ENCODE measurements around the gene FAM177A1. TPM values are rescaled to one million over a fixed set of nuclear protein-coding genes. Genes with fewer than 3 reads are reported as not detected.

Gene FAM177A1
- total RNA-seq, 1 donor from 2014 or later = 35.1 TPM

DNA sequence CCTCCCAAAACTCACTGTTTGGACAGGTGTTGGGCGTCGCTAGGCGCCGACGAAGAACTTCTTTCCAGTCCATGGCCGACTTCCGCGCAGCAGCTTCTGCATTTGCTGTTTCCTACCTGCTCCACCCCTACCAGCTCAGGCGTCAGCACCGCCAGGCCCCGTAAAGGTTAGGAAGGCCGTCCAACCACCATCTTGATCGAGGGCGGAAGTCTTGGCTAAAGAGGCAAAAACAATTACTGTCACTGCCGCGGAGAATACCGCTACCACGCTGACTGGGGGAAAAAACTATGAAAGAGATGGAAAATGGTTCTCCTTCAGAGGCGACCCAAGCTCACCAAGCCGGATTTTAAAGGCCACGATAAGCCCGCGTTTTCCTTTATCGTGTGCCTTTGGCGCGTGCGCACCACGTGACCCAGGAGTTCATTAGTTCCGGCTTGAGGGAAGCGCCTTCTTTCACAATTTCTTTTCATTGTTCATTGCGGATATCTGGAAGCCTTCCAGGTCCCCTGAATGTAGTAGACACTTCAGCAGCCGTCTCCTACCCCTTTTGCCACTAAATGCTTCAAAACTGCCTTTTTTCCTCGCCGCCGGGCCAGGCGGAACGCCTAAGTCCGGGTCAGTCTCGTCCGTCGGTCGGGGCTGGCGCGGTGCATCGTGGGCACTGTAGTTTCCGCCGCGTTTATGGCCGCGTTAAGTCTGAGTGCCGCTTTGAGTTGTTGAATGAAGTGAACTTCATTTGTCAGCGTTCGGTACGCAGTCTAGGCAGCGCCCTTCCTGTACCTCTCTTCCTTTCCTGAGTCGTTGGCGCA lies 76.0 kb downstream of the FAM177A1 start, which contains the start of the genes PPP2R3C and PRORP:
TSS of gene PPP2R3C (minus strand) at position 104 of the 809 bp plus-strand sequence. CDS start at position 73, 31 bp downstream.
TSS of gene PRORP (plus strand) at position 666 of the 809 bp plus-strand sequence. CDS start 694 bp downstream, outside the sequence.
- intact Hi-C loops (cut with DNase I) = loop anchor here (1.0 to 5.0 kb wide), 6 partner anchors 76 to 410 kb away; partner anchors contain the start of genes CFL2, FAM177A1, PSMA6 and SRP54
- H3K27me3 ChIP-seq = no peaks in the 10 kb centered on the region
- H3K4me1 ChIP-seq = peaks cover 3 to 18% of the 10 kb centered on the region in 2 donors
- peak within 1 kb of the TSS; percentile 83 to 92 for H3K4me3 ChIP-seq
- H3K36me3 ChIP-seq = peaks cover 0 to 4% of the 10 kb centered on the region in 2 donors
- DNase-seq (ENCODE audit: low spot score in 2 of 2) = peak; percentile 74 to 94
- peak within 1 kb of the TSS; percentile 91 to 98 for H3K27ac ChIP-seq
- TF ChIP-seq, protein P1, sequence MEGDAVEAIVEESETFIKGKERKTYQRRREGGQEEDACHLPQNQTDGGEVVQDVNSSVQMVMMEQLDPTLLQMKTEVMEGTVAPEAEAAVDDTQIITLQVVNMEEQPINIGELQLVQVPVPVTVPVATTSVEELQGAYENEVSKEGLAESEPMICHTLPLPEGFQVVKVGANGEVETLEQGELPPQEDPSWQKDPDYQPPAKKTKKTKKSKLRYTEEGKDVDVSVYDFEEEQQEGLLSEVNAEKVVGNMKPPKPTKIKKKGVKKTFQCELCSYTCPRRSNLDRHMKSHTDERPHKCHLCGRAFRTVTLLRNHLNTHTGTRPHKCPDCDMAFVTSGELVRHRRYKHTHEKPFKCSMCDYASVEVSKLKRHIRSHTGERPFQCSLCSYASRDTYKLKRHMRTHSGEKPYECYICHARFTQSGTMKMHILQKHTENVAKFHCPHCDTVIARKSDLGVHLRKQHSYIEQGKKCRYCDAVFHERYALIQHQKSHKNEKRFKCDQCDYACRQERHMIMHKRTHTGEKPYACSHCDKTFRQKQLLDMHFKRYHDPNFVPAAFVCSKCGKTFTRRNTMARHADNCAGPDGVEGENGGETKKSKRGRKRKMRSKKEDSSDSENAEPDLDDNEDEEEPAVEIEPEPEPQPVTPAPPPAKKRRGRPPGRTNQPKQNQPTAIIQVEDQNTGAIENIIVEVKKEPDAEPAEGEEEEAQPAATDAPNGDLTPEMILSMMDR (IDR thresholded peaks at IDR 0.05) = no peak
- no peaks in the 10 kb centered on the region for H3K9me3 ChIP-seq

DNA sequence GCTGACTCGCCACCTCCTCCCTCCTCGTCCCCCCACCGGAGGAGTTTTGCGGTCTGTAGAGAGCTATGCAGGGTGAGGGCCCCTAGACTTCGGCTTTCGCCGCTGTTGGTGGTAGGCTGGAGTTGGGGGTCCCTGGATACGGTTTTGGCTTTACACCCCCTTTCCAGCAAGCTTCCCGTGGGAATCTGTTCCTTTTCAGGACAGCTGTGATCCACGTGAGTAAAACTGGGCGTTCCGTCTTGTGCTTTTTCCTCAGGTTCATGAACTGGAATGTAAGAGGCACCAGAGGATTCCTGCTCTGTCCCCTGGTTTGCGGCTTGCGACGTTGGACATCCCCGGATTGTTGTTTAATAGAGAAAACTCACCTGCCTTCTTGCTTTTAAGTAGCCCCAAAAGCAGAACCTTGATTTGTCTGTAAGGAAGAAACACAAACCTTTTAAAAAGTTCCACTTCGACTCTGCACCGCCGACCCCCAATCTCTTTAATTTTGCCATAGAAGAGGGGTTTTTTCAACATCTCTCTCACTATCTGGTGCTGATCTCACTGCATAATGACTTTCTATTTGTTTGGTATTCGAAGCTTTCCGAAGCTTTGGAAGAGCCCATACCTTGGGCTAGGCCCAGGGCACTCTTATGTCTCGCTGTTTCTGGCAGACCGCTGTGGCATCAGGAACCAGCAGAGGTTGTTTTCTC lies 76.8 kb downstream of the FAM177A1 start:
- H3K4me1 ChIP-seq = peaks cover 3 to 18% of the 10 kb centered on the region in 2 donors
- peak overlapping the region; percentile 83 to 92 for H3K4me3 ChIP-seq
- H3K27me3 ChIP-seq = no peaks in the 10 kb centered on the region
- peak overlapping the region; percentile 91 to 98 for H3K27ac ChIP-seq
- DNase-seq (ENCODE audit: low spot score in 2 of 2) = peak in 1 of 2 donors; percentile 66
- no peaks in the 10 kb centered on the region for H3K9me3 ChIP-seq
- intact Hi-C loops (cut with DNase I) = loop anchor here (1.0 to 5.0 kb wide), 6 partner anchors 77 to 411 kb away; partner anchors contain the start of genes CFL2, FAM177A1, PSMA6 and SRP54
- TF ChIP-seq, protein P1 (IDR thresholded peaks at IDR 0.05) = no peak
- H3K36me3 ChIP-seq = no peaks in the 10 kb centered on the region

DNA sequence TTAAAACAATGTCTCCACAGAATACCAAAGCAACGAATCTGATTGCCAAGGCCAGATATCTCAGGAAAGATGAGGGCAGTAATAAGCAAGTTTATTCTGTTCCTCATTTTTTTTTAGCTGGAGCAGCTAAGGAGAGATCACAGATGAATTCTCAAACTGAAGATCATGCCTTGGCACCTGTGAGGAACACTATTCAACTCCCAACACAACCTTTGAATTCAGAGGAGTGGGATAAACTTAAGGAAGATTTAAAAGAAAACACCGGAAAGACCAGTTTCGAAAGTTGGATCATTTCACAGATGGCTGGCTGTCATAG lies 77.3 kb downstream of the FAM177A1 start:
- intact Hi-C loops (cut with DNase I) = loop anchor here (2.0 to 5.0 kb wide), 4 partner anchors 169 to 411 kb away; partner anchors contain the start of genes CFL2 and PSMA6

GRCh38 chr14:35124127-35124526 lies 78.1 kb downstream of the FAM177A1 start:
- TF ChIP-seq, protein P1 (IDR thresholded peaks at IDR 0.05) = no peak
- H3K4me3 ChIP-seq = peak overlapping the region; percentile 83 to 92
- no peak overlapping the region for H3K27ac ChIP-seq
- no peak for DNase-seq (ENCODE audit: low spot score in 2 of 2)
- intact Hi-C loops (cut with DNase I) = loop anchor here (5.0 kb wide), 2 partner anchors 168 to 412 kb away; partner anchors contain the start of genes CFL2 and PSMA6
- H3K36me3 ChIP-seq = no peaks in the 10 kb centered on the region
- H3K27me3 ChIP-seq = no peaks in the 10 kb centered on the region
- H3K9me3 ChIP-seq = no peaks in the 10 kb centered on the region
- H3K4me1 ChIP-seq = peaks cover 3 to 18% of the 10 kb centered on the region in 2 donors

More for the DNA sequence above, 77.3 kb downstream of the FAM177A1 start:
- DNase-seq (ENCODE audit: low spot score in 2 of 2) = no peak
- no peaks in the 10 kb centered on the region for H3K27me3 ChIP-seq
- peak overlapping the region; percentile 91 to 98 for H3K27ac ChIP-seq
- TF ChIP-seq, protein P1 (IDR thresholded peaks at IDR 0.05) = no peak
- H3K4me1 ChIP-seq = peaks cover 3 to 18% of the 10 kb centered on the region in 2 donors
- no peaks in the 10 kb centered on the region for H3K36me3 ChIP-seq
- H3K4me3 ChIP-seq = peak overlapping the region; percentile 83 to 92
- H3K9me3 ChIP-seq = no peaks in the 10 kb centered on the region

Other genes with a start within 250 kb of the FAM177A1 start
- 11.2 TPM for gene BAZ1A, start 170.9 kb upstream of the FAM177A1 start, total RNA-seq
- 87.7 TPM for gene SRP54, start 63.3 kb upstream of the FAM177A1 start, total RNA-seq
- gene PPP2R3C, start 75.7 kb downstream of the FAM177A1 start, total RNA-seq = 63.6 TPM
- 42.5 TPM for gene PRORP, start 76.3 kb downstream of the FAM177A1 start, total RNA-seq
- 96.6 TPM for gene PSMA6, start 246.1 kb downstream of the FAM177A1 start, total RNA-seq